Measurements from ENCODE around the gene MED23. TPM values are rescaled to one million over a fixed set of nuclear protein-coding genes. Genes with fewer than 3 reads are reported as not detected.

MED23 gene
- total and polyA plus RNA-seq, 9 of the 15 experiments (the other 6 are each of a cell fraction or from before 2014, with no cell fraction given), result 13.7 to 61.2 (median 27.2) TPM

DNA sequence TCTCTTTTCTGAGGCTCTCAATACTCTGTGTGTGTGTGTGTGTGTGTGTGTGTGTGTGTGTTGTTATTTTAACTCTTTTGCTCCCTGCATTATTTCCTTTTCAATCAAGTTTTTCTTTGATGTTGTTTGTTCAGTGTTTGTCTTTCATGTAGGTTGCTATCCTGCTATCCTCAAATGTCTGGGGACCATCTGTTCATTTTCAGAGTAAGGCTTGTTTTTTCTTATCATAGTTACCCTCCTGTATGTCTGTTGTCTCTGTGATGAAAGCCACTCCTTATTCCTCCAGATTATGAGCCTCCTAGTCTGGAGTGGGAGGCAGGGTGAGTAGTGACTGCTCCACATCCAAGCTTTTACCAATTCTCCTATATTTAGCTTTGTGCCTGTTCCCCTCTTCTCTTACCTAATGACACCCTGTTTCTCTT, 18.2 kb upstream of the MED23 start (continued):
- TF ChIP-seq JUN (IDR thresholded peaks at IDR 0.05; ENCODE audit: borderline replicate concordance, low read depth, low read length), result no peak
- no peak for TF ChIP-seq JUN (CRISPR knock-in tag; IDR thresholded peaks at IDR 0.05; ENCODE audit: borderline replicate concordance)
- no peak for TF ChIP-seq ZZZ3 (IDR thresholded peaks at IDR 0.05)
- no peak for TF ChIP-seq ZNF224 (CRISPR knock-in tag; IDR thresholded peaks at IDR 0.05)
- TF ChIP-seq ELF2 (CRISPR knock-in tag; IDR thresholded peaks at IDR 0.05), result no peak
- peak in 1 of 2 experiments; percentile 56; a peak in 1 of 3 replicates for TF ChIP-seq CBX3 (IDR thresholded peaks at IDR 0.05; ENCODE audit: borderline replicate concordance in 1 of 2, low read length in 2 of 2)
- no peak for TF ChIP-seq CBX8 (IDR thresholded peaks at IDR 0.05; ENCODE audit: borderline replicate concordance, extremely low read depth, low read depth, low read length, poor library complexity, severe bottlenecking)
- peak; percentile 95 for TF ChIP-seq NCOR1 (IDR thresholded peaks at IDR 0.05)
- TF ChIP-seq MYBL2 (IDR thresholded peaks at IDR 0.05; ENCODE audit: low read depth), result no peak
- TF ChIP-seq MYBL2 (CRISPR knock-in tag; IDR thresholded peaks at IDR 0.05; ENCODE audit: borderline replicate concordance), result no peak
- TF ChIP-seq BRD4 (IDR thresholded peaks at IDR 0.05), result no peak
- no peak for TF ChIP-seq ZNF408 (CRISPR knock-in tag; IDR thresholded peaks at IDR 0.05; ENCODE audit: low read depth)
- TF ChIP-seq SRSF1 (IDR thresholded peaks at IDR 0.05; ENCODE audit: low read depth, low read length), result no peak
- TF ChIP-seq EWSR1 (IDR thresholded peaks at IDR 0.05; ENCODE audit: borderline replicate concordance, low read depth, partially characterized antibody), result no peak
- TF ChIP-seq, protein P1, sequence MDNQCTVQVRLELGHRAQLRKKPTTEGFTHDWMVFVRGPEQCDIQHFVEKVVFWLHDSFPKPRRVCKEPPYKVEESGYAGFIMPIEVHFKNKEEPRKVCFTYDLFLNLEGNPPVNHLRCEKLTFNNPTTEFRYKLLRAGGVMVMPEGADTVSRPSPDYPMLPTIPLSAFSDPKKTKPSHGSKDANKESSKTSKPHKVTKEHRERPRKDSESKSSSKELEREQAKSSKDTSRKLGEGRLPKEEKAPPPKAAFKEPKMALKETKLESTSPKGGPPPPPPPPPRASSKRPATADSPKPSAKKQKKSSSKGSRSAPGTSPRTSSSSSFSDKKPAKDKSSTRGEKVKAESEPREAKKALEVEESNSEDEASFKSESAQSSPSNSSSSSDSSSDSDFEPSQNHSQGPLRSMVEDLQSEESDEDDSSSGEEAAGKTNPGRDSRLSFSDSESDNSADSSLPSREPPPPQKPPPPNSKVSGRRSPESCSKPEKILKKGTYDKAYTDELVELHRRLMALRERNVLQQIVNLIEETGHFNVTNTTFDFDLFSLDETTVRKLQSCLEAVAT (IDR thresholded peaks at IDR 0.05), result peak; percentile 40 to 73
- TF ChIP-seq ELF4 (CRISPR knock-in tag; IDR thresholded peaks at IDR 0.05), result peak; percentile 69; the same call in 1 of the 2 replicates
- peak; percentile 93 for TF ChIP-seq TCF3 (CRISPR knock-in tag; IDR thresholded peaks at IDR 0.05)
- TF ChIP-seq SMARCA5 (IDR thresholded peaks at IDR 0.05), result no peak
- TF ChIP-seq ZNF24 (IDR thresholded peaks at IDR 0.05), result no peak
- TF ChIP-seq, protein P2, sequence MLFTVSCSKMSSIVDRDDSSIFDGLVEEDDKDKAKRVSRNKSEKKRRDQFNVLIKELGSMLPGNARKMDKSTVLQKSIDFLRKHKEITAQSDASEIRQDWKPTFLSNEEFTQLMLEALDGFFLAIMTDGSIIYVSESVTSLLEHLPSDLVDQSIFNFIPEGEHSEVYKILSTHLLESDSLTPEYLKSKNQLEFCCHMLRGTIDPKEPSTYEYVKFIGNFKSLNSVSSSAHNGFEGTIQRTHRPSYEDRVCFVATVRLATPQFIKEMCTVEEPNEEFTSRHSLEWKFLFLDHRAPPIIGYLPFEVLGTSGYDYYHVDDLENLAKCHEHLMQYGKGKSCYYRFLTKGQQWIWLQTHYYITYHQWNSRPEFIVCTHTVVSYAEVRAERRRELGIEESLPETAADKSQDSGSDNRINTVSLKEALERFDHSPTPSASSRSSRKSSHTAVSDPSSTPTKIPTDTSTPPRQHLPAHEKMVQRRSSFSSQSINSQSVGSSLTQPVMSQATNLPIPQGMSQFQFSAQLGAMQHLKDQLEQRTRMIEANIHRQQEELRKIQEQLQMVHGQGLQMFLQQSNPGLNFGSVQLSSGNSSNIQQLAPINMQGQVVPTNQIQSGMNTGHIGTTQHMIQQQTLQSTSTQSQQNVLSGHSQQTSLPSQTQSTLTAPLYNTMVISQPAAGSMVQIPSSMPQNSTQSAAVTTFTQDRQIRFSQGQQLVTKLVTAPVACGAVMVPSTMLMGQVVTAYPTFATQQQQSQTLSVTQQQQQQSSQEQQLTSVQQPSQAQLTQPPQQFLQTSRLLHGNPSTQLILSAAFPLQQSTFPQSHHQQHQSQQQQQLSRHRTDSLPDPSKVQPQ (CRISPR knock-in tag; IDR thresholded peaks at IDR 0.05; ENCODE audit: borderline replicate concordance), result no peak
- TF ChIP-seq KDM2B (CRISPR knock-in tag; IDR thresholded peaks at IDR 0.05), result no peak
- peak; percentile 67; the same call in 1 of the 2 replicates for TF ChIP-seq FOXJ3 (CRISPR knock-in tag; IDR thresholded peaks at IDR 0.05)
- TF ChIP-seq CCAR2 (IDR thresholded peaks at IDR 0.05; ENCODE audit: low read depth, low read length), result no peak
- TF ChIP-seq, protein P3, sequence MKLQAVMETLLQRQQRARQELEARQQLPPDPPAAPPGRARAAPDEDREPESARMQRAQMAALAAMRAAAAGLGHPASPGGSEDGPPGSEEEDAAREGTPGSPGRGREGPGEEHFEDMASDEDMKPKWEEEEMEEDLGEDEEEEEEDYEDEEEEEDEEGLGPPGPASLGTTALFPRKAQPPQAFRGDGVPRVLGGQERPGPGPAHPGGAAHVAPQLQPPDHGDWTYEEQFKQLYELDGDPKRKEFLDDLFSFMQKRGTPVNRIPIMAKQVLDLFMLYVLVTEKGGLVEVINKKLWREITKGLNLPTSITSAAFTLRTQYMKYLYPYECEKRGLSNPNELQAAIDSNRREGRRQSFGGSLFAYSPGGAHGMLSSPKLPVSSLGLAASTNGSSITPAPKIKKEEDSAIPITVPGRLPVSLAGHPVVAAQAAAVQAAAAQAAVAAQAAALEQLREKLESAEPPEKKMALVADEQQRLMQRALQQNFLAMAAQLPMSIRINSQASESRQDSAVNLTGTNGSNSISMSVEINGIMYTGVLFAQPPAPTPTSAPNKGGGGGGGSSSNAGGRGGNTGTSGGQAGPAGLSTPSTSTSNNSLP (IDR thresholded peaks at IDR 0.05; ENCODE audit: borderline replicate concordance, low read depth, low read length), result no peak
